ENCODE data around the gene RBP5.

RBP5 gene

GRCh38 chr12:7128681-7129286 is at the start of gene RBP5:
Gene RBP5, minus strand, starts transcription at chr12:7128889. Its CDS starts 114 bp downstream, at chr12:7128775.
- DNase-seq = no peak

- DNase-seq = no peak
Observed at GRCh38 chr12:7178481-7178880, 49.8 kb upstream of the RBP5 start.

- no peak for DNase-seq
Observed at GRCh38 chr12:7176595-7176994, 47.9 kb upstream of the RBP5 start.

GRCh38 chr12:7175493-7175892 is 46.8 kb upstream of the RBP5 start:
- no peak for DNase-seq

GRCh38 chr12:7171854-7172253 is 43.2 kb upstream of the RBP5 start:
- DNase-seq = no peak

GRCh38 chr12:7169951-7170350 is 41.3 kb upstream of the RBP5 start:
- DNase-seq = no peak

GRCh38 chr12:7162691-7163114 is 34.0 kb upstream of the RBP5 start:
- DNase-seq = peak; percentile 16

- DNase-seq = no peak
Observed at GRCh38 chr12:7161811-7162210, 33.1 kb upstream of the RBP5 start.

- no peak for DNase-seq
Observed at GRCh38 chr12:7161327-7161726, 32.6 kb upstream of the RBP5 start.

GRCh38 chr12:7160183-7160582 is 31.5 kb upstream of the RBP5 start:
- no peak for DNase-seq

- DNase-seq = no peak
Observed at GRCh38 chr12:7158781-7159609, 30.3 kb upstream of the RBP5 start.

- no peak for DNase-seq
Observed at GRCh38 chr12:7157391-7157790, 28.7 kb upstream of the RBP5 start.

GRCh38 chr12:7156259-7157197 is 27.8 kb upstream of the RBP5 start:
- DNase-seq = no peak

- no peak for DNase-seq
Observed at GRCh38 chr12:7155471-7156034, 26.9 kb upstream of the RBP5 start.

- DNase-seq = no peak
Observed at GRCh38 chr12:7154901-7155470, 26.3 kb upstream of the RBP5 start.

GRCh38 chr12:7154042-7154441 is 25.4 kb upstream of the RBP5 start:
- DNase-seq = no peak

GRCh38 chr12:7152818-7153217 is 24.1 kb upstream of the RBP5 start:
- no peak for DNase-seq

- DNase-seq = no peak
Observed at GRCh38 chr12:7151532-7151931, 22.8 kb upstream of the RBP5 start.

GRCh38 chr12:7150841-7151240 is 22.2 kb upstream of the RBP5 start:
- DNase-seq = no peak

GRCh38 chr12:7150356-7150755 is 21.7 kb upstream of the RBP5 start:
- DNase-seq = no peak

GRCh38 chr12:7146906-7147305 is 18.2 kb upstream of the RBP5 start:
- DNase-seq = no peak

GRCh38 chr12:7146228-7146627 is 17.5 kb upstream of the RBP5 start:
- DNase-seq = no peak

GRCh38 chr12:7145671-7146070 is 17.0 kb upstream of the RBP5 start:
- no peak for DNase-seq

Measured in stimulated activated CD4-positive, alpha-beta T cell treated with anti-CD3 and anti-CD28 coated beads, Interleukin-4, amount 100 ng/mL, for 1 hour (primary cell).